ENCODE measurements around the gene CACNA2D4. TPM values are rescaled to one million over a fixed set of nuclear protein-coding genes. Genes with fewer than 3 reads are reported as not detected.

Gene CACNA2D4
- total RNA-seq, 1 experiment from 2014 or later, result 0.37 TPM

- H3K9me3 ChIP-seq (ENCODE audit: low read length), result no peaks in the 10 kb centered on the region
- peaks cover 49% of the 10 kb centered on the region for H3K4me1 ChIP-seq (ENCODE audit: low read length)
- no peak overlapping the region for H2AFZ ChIP-seq (ENCODE audit: low read length)
- DNase-seq, result no peak
- H3K27me3 ChIP-seq (ENCODE audit: low read length), result no peaks in the 10 kb centered on the region
- H3K27ac ChIP-seq (ENCODE audit: low read length), result no peak overlapping the region
- H3K9ac ChIP-seq (ENCODE audit: low read length), result no peak overlapping the region
- H3K79me2 ChIP-seq (ENCODE audit: low read length), result peaks cover 66% of the 10 kb centered on the region
- no peak overlapping the region for H3K4me2 ChIP-seq (ENCODE audit: low read depth, low read length, poor library complexity, severe bottlenecking)
- no peaks in the 10 kb centered on the region for H4K20me1 ChIP-seq (ENCODE audit: insufficient read depth, low read depth, low read length)
- no peaks in the 10 kb centered on the region for H3K9me2 ChIP-seq (replicated peaks; ENCODE audit: insufficient read depth, low read length)
- H3K4me3 ChIP-seq (ENCODE audit: low read length), result no peak overlapping the region
- H3K36me3 ChIP-seq (ENCODE audit: insufficient read depth, low read length), result peaks cover 21% of the 10 kb centered on the region; the same call in 1 of the 2 replicates
Measured at GRCh38 chr12:1778911-1779310, 139.5 kb downstream of the CACNA2D4 start.

- Histone ChIP-seq H3K4me1 (ENCODE audit: low read length) (peaks cover 60% of the 10 kb centered on the region), H3K27ac (ENCODE audit: low read length) (no peak overlapping the region), H3K4me3 (ENCODE audit: low read length) (no peak overlapping the region), H4K20me1 (ENCODE audit: insufficient read depth, low read depth, low read length) (no peaks in the 10 kb centered on the region; the same call in 1 of the 2 replicates), H3K9me2 (replicated peaks; ENCODE audit: insufficient read depth, low read length) (no peaks in the 10 kb centered on the region), H3K9me3 (ENCODE audit: low read length) (no peaks in the 10 kb centered on the region), H3K36me3 (ENCODE audit: insufficient read depth, low read length) (peaks cover 24% of the 10 kb centered on the region; the same call in 1 of the 2 replicates), H2AFZ (ENCODE audit: low read length) (no peak overlapping the region), H3K27me3 (ENCODE audit: low read length) (no peaks in the 10 kb centered on the region), H3K9ac (ENCODE audit: low read length) (no peak overlapping the region), H3K79me2 (ENCODE audit: low read length) (peaks cover 74% of the 10 kb centered on the region), H3K4me2 (ENCODE audit: low read depth, low read length, poor library complexity, severe bottlenecking) (no peak overlapping the region)
- DNase-seq, result no peak
Measured at GRCh38 chr12:1777798-1778197, 140.7 kb downstream of the CACNA2D4 start.

- Histone ChIP-seq H4K20me1 (ENCODE audit: insufficient read depth, low read depth, low read length) (no peaks in the 10 kb centered on the region; the same call in 1 of the 2 replicates), H3K4me1 (ENCODE audit: low read length) (peaks cover 60% of the 10 kb centered on the region), H3K36me3 (ENCODE audit: insufficient read depth, low read length) (peaks cover 26% of the 10 kb centered on the region; the same call in 1 of the 2 replicates), H3K9me3 (ENCODE audit: low read length) (no peaks in the 10 kb centered on the region), H3K4me2 (ENCODE audit: low read depth, low read length, poor library complexity, severe bottlenecking) (peak overlapping the region; percentile 6), H3K9me2 (replicated peaks; ENCODE audit: insufficient read depth, low read length) (no peaks in the 10 kb centered on the region), H2AFZ (ENCODE audit: low read length) (no peak overlapping the region), H3K27ac (ENCODE audit: low read length) (peak overlapping the region; percentile 33; the same call in 1 of the 2 replicates), H3K9ac (ENCODE audit: low read length) (no peak overlapping the region), H3K4me3 (ENCODE audit: low read length) (no peak overlapping the region), H3K79me2 (ENCODE audit: low read length) (peaks cover 88% of the 10 kb centered on the region), H3K27me3 (ENCODE audit: low read length) (no peaks in the 10 kb centered on the region)
- DNase-seq, result no peak
Measured at GRCh38 chr12:1776170-1776921, 142.1 kb downstream of the CACNA2D4 start.

GRCh38 chr12:1773937-1774655, 144.4 kb downstream of the CACNA2D4 start:
- Histone ChIP-seq H3K9me2 (replicated peaks; ENCODE audit: insufficient read depth, low read length) (no peaks in the 10 kb centered on the region), H3K27me3 (ENCODE audit: low read length) (no peaks in the 10 kb centered on the region), H3K36me3 (ENCODE audit: insufficient read depth, low read length) (peaks cover 26% of the 10 kb centered on the region; the same call in 1 of the 2 replicates), H3K27ac (ENCODE audit: low read length) (peak overlapping the region; percentile 34), H3K4me3 (ENCODE audit: low read length) (no peak overlapping the region), H3K79me2 (ENCODE audit: low read length) (peaks cover 89% of the 10 kb centered on the region), H4K20me1 (ENCODE audit: insufficient read depth, low read depth, low read length) (no peaks in the 10 kb centered on the region; the same call in 1 of the 2 replicates), H2AFZ (ENCODE audit: low read length) (no peak overlapping the region), H3K4me2 (ENCODE audit: low read depth, low read length, poor library complexity, severe bottlenecking) (peak overlapping the region; percentile 40), H3K9ac (ENCODE audit: low read length) (no peak overlapping the region), H3K4me1 (ENCODE audit: low read length) (peaks cover 52% of the 10 kb centered on the region), H3K9me3 (ENCODE audit: low read length) (no peaks in the 10 kb centered on the region)
- DNase-seq, result no peak

GRCh38 chr12:1769809-1770494, 148.5 kb downstream of the CACNA2D4 start:
- Histone ChIP-seq H3K4me3 (ENCODE audit: low read length) (no peak overlapping the region), H3K79me2 (ENCODE audit: low read length) (peaks cover 92% of the 10 kb centered on the region), H3K9me3 (ENCODE audit: low read length) (no peaks in the 10 kb centered on the region), H3K4me2 (ENCODE audit: low read depth, low read length, poor library complexity, severe bottlenecking) (no peak overlapping the region), H3K9me2 (replicated peaks; ENCODE audit: insufficient read depth, low read length) (no peaks in the 10 kb centered on the region), H3K4me1 (ENCODE audit: low read length) (peaks cover 38% of the 10 kb centered on the region), H2AFZ (ENCODE audit: low read length) (no peak overlapping the region), H3K27ac (ENCODE audit: low read length) (no peak overlapping the region), H3K36me3 (ENCODE audit: insufficient read depth, low read length) (peaks cover 10% of the 10 kb centered on the region; the same call in 1 of the 2 replicates), H3K27me3 (ENCODE audit: low read length) (no peaks in the 10 kb centered on the region), H3K9ac (ENCODE audit: low read length) (no peak overlapping the region), H4K20me1 (ENCODE audit: insufficient read depth, low read depth, low read length) (no peaks in the 10 kb centered on the region; the same call in 1 of the 2 replicates)
- no peak for DNase-seq

GRCh38 chr12:1768615-1769014, 149.8 kb downstream of the CACNA2D4 start:
- Histone ChIP-seq H3K4me3 (ENCODE audit: low read length) (no peak overlapping the region), H4K20me1 (ENCODE audit: insufficient read depth, low read depth, low read length) (no peaks in the 10 kb centered on the region; the same call in 1 of the 2 replicates), H3K9me3 (ENCODE audit: low read length) (no peaks in the 10 kb centered on the region), H3K9ac (ENCODE audit: low read length) (no peak overlapping the region), H2AFZ (ENCODE audit: low read length) (no peak overlapping the region), H3K9me2 (replicated peaks; ENCODE audit: insufficient read depth, low read length) (no peaks in the 10 kb centered on the region), H3K27ac (ENCODE audit: low read length) (no peak overlapping the region), H3K27me3 (ENCODE audit: low read length) (no peaks in the 10 kb centered on the region), H3K79me2 (ENCODE audit: low read length) (peaks cover 94% of the 10 kb centered on the region), H3K4me2 (ENCODE audit: low read depth, low read length, poor library complexity, severe bottlenecking) (no peak overlapping the region), H3K4me1 (ENCODE audit: low read length) (peaks cover 26% of the 10 kb centered on the region), H3K36me3 (ENCODE audit: insufficient read depth, low read length) (peaks cover 8% of the 10 kb centered on the region; the same call in 1 of the 2 replicates)
- no peak for DNase-seq

- H2AFZ ChIP-seq (ENCODE audit: low read length), result no peak overlapping the region
- peaks cover 94% of the 10 kb centered on the region for H3K79me2 ChIP-seq (ENCODE audit: low read length)
- H3K36me3 ChIP-seq (ENCODE audit: insufficient read depth, low read length), result no peaks in the 10 kb centered on the region
- peaks cover 16% of the 10 kb centered on the region for H3K4me1 ChIP-seq (ENCODE audit: low read length)
- no peaks in the 10 kb centered on the region for H4K20me1 ChIP-seq (ENCODE audit: insufficient read depth, low read depth, low read length)
- no peak for DNase-seq
- H3K27me3 ChIP-seq (ENCODE audit: low read length), result no peaks in the 10 kb centered on the region
- no peak overlapping the region for H3K4me2 ChIP-seq (ENCODE audit: low read depth, low read length, poor library complexity, severe bottlenecking)
- no peak overlapping the region for H3K9ac ChIP-seq (ENCODE audit: low read length)
- H3K9me2 ChIP-seq (replicated peaks; ENCODE audit: insufficient read depth, low read length), result no peaks in the 10 kb centered on the region
- H3K4me3 ChIP-seq (ENCODE audit: low read length), result no peak overlapping the region
- no peak overlapping the region for H3K27ac ChIP-seq (ENCODE audit: low read length)
- no peaks in the 10 kb centered on the region for H3K9me3 ChIP-seq (ENCODE audit: low read length)
Measured at GRCh38 chr12:1767407-1768090, 150.9 kb downstream of the CACNA2D4 start.
